HTERT RPE-1 (cell line): ENCODE results near the gene SP3.
"Not testable (repeated sequence)": the region's sequence is repeated elsewhere in the genome, so short reads cannot be mapped to it uniquely, and the experiment has no call there.

ENCODE experiments used
- in situ Hi-C: fragments of 300-500 bp; cut with MboI; formaldehyde crosslinking; loops from 4 replicates; pipeline ENCODE4 v1.14.3; 2020; ENCODE audit warnings: low sequenced_read_pairs

Gene SP3

DNA sequence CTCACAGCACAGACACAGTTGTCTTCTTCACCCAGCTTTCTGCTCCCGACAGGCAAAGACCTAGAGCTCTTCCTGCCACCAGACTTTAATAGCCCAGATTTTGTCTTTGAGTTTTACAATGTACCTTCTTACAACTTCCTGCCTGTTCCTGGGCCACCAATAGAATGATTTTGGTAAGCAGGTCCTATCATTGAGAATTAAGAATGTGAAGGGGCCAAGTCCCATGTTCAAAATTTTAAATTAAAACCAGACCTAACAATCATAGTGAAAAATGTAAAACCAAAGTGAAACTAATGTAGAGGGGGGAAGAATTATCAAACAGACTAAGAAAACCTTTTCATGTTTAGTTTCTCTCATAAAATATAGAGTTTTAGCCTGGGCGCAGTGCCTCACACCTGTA, 72.8 kb downstream of the SP3 start:
- in situ Hi-C loops, result no loop called here

DNA sequence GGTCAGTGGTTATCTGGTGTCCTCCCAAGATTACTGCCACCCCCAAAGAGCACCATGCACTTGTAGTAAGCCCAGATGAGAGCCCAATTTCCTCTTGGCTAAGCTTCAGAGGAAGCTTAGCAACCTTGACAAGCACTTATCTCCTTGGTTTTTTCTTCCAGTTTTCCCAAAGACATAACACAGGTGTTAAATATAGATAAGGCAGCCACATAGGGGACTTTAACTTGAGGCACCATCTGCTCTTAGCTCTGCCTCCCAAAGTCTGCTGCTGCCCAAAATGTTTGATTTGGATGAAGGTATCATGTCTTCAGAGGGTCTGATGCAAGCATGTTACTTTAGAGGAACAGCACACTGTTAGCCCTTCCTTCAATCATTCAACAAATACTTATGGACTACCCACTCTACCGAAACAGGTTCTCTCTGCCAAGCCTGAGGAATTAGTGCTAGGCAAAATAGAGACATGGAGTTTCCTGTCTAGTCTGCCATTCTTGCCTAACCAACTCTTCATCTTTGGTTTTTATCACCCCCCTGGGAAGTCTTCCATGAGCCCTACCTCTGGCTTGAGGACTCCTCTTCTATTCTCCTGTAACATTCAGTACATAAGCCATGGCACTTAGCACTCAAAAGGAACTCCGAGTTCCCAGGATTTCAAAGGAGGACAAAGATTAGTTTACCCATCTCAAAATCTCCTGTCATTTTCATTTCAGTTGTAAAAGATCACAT, 73.7 kb downstream of the SP3 start:
- in situ Hi-C loops, result no loop called here

DNA sequence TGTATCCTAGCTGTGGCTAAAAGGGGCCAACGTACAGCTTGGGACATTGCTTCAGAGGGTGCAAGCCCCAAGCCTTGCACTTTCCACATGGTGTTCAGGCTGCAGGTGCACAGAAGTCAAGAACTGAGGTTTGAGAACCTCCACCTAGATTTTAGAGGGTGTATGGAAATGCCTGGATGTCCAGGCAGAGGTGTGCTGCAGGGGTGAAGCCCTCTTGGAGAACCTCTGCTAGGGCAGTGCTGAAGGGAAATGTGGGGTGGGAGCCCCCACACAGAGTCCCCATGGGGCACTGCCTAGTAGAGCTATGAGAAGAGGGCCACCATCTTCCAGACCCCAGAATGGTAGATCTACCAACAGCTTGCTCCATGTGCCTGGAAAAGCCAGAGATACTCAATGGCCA, 75.7 kb downstream of the SP3 start:
- in situ Hi-C loops, result not testable (repeated sequence)

DNA sequence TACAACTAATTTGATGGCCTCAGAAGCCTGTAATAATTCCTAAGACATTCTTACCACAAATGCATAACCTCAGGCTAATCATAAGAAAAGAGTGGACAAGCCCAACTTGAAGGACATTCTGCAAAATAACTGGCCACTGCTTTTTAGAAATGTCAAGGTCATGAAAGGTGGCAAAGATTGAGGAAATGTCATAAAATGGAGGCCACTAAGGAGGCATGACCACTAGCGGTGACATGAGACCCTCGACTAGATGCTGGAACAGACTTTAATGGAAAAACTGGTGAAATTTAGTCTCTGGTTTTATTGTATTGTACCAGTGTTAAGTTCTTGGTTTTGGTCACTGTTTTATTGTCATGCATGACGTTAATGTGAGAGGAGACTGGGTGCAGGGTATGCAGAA, 78.6 kb downstream of the SP3 start:
- in situ Hi-C loops, result no loop called here

DNA sequence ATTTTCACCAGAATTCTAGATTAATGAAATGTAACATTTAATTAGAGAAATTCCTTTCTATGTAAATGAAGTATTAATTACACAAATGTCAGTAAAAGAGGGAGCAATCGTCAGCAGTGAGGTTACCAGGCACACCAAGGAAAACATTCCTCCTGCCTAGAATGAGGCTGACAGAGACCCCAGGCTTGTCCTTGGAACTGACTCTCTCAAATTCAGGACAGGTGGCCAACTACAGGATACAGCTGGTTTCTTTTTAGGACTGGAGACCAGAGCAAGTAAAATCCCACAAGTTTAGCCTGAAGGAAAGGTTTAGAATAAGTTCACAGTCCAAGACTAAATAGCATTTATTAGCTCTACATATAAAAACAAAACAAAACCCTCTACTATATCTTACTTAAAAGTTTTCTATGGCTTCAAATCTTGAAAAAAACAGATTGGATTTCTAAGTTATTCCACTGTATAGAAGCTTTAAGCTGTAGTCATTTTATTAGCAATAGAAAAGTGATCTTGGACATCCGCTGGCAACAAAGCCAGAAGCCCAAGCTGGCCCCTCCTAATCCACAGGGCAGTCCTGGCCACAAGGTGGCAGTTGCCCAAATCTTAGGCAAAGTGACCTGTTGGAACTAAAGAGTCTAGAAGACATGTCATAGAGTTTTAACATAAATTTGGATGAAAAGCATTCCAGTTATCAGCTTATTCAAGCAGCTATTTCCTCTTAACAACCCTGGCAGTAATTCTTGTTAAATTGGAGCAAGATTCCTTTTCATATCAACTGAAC, 81.0 kb downstream of the SP3 start:
- in situ Hi-C loops, result no loop called here

DNA sequence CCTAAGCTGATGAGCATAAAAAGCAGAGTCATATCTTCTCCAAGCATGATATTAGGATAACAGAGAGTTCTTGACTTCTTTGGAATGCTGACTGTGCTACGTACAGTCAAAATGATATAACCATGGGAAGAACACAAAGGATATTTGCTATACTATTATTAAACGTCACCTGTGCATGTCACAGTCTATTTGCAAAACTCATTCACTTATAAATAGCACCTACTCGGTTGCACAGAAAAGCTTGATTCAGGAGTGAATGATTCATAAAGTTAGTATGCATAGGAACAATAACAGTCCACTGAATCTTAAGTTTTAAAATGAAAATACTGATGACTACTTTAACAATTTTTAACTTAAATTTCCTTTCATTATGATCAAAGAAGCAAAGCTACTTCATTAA, 83.3 kb downstream of the SP3 start:
- in situ Hi-C loops, result no loop called here

DNA sequence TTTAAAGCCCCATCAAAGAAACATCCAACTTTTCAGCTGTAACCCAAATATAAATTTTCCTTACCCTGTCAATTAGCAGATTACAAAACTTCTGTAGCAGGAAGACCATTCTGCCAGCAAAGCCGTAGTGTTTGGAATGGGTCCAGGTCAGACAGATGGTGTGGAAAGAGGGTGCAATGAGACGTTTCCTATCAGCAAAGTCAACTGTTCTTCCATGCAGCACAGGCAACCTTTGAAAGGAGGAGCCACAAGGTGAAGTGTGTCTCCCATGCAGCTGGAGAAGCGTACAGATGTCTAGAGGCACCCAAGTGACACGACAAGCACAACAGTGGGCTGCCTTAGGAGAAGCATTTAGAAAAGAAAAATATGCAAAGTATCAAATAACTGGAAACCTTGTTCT, 83.7 kb downstream of the SP3 start:
- in situ Hi-C loops, result no loop called here

DNA sequence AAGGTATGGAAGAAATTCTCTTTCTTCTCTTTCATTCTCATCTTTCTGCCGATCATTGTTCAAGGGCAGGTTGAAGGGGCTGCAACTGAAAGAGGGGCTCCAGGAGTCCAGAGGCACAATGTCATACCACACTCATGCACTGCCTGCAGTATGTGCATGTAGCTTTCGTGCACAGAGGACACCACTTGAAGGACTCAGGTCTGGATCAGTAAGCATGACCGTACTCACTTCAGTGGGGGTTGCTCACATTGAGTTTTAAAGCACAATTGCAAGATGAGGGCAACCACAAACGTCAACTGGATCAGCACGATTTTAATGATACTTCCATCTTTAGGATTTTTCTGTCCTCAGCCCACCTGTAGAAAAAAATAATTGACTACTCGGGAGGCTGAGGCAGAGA, 84.6 kb downstream of the SP3 start:
- in situ Hi-C loops, result no loop called here

DNA sequence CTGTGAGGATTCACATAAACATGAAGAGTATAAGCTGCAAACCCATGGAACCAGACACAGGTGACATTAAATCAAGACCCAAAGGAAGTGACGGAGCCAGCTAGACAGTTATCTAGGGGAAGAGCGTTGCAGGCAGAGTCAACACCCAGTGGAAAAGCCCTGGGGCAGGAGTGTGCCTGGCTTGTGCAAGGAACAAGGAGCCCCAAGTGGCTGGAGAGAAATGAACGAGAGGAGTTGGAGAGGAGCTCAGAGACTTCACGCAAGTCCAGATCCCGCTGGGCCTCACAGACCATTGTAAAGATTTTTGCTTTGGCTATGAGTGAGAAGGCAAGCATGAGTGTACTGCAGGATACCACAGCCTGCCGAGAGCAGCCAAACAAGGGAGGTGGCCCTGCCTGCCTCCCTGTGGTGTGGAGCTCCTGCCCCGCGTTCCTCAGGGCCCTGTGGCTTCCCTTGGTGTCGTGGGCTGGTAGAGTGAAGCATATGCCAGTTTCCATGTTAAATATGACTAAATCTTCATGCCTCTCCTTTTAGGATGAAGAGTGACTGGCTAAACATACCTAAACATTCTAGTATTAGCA, 88.2 kb downstream of the SP3 start:
- in situ Hi-C loops, result no loop called here

DNA sequence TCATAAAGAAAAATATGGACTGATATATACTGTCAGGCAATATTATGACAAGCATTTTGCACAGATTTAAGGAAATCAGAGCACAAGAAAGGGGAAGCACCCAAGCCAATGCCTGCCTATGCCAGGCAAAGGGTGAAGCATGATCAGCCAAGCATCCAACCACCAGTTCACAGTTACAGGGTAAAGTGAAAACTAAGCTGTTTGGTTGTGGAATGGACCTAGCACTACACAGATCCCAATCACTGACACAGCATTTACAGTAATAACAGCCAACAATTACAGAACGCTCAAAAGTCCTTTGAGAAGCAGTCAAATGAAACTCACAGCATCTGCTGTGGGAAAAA, 90.3 kb downstream of the SP3 start:
- in situ Hi-C loops, result no loop called here

DNA sequence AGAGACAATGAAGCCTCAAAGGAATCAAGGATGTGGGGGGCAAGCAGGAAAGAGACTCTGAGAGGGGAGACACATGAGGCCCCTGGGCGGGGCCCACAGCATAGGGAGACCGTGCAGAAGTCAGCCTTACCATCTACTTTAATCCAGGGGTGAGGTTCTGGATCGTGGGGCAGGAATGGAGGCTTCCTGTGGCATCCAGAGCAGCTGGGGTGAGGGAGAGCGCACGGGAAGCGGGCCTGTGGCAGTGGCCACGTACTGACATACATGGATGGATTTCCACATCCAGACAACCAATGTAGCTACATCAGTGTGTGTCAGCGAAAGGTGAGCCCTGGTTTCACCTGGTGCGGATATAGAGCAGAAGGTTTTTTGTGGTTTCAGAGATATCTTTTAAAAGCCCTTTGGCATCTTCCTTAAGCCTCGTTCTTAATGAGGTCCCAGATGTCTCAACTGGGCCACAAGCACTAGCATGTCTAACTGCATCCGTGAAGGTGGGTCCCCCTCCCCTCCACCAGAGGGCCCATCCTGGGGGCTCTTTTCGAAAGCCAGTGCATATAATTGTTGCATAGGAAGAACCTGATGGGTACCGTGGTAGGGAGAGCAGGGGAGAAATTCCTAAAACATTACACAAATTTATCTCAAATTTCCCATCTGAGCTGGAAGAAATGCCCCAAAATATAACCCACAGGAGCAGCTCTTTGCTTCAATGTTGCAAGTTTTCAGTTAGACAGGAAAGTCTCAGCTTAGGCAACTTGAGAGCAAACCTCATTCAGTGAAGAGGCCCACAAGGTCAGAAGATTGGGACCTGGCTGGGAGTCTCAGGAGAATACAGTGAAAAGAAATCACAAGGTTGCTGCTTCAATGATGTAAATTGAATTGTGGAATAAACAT, 90.9 kb downstream of the SP3 start:
- in situ Hi-C loops, result no loop called here

DNA sequence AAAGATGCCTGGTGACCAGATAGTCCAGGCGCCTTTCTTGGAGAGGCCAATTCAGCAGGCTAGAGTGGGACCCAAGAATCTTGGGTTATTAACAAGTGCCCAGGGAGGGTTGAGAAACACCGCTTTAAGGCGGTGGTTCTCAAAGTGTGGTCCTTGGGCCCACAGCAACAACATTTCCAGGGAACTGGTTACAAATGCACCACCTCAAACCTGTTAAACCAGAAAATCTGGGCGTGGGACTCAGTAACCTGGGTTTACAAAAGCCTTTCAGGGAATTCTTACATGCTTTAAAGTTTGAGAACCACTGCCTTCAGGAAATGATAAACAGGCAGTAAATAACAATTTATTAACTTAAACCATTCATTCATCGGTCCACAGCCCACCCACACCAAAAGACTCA, 92.5 kb downstream of the SP3 start:
- in situ Hi-C loops, result no loop called here

DNA sequence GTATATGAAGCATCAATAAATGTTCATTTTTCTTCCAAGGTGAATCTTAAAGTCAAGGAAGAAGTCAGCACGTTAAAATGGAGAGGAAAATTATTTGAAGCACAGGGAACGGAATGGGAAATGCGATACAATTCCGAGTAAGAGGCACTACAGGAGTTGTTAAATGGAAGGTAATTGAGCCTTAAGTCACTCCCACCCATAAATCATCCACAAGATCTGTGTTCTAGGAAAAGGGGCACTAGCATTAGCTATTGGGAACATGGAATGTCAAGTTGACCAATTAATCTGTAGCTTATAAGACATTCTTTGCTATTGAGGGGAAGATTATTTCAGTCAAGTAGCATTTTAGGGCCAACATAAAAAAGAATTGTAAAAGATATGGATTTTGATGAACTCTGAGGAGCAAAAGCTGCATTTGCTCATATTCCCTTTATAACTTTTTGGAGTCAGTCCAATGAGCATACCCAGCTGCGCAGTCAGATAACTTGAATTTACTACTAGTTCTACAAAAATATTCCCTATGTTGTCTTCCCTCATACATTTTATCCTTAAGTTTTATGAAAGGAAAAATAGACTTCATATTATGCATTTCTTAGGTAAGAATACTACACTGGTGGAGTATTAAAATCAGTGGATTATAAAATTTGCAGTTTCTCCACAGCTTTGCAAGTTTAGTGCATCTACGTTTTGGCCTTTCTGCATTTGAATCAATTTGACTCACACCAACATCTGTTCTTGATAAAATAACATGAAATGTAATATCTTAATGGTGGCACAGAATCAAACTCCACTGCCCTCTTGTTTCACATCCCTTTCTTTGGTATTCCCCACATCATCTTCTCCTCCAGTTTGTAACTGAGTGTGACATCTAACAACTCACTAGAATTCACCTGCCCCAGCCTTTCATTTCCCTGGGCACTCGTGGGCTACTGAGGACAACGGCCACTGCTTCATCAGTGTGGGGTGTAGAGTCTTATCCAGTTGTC, 95.6 kb downstream of the SP3 start:
- in situ Hi-C loops, result no loop called here

DNA sequence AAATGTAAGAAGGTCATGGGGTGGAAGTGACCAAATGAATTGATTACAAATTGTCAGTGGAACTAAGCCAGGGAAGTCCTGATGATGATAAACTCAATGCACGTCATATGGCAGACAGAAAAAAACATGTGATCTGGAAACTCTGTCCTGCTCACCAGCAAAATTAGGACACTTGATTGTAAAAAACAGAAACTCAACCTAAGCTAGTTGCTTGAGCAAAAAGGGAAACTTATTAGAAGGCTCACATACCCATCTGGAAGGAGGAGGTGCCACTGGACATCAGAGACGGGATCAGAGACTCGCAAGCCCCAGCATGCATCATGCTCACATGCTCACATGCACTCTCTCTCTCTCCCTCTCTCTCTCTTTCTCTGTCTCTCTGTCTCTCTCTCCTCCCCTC, 96.8 kb downstream of the SP3 start:
- in situ Hi-C loops, result no loop called here

DNA sequence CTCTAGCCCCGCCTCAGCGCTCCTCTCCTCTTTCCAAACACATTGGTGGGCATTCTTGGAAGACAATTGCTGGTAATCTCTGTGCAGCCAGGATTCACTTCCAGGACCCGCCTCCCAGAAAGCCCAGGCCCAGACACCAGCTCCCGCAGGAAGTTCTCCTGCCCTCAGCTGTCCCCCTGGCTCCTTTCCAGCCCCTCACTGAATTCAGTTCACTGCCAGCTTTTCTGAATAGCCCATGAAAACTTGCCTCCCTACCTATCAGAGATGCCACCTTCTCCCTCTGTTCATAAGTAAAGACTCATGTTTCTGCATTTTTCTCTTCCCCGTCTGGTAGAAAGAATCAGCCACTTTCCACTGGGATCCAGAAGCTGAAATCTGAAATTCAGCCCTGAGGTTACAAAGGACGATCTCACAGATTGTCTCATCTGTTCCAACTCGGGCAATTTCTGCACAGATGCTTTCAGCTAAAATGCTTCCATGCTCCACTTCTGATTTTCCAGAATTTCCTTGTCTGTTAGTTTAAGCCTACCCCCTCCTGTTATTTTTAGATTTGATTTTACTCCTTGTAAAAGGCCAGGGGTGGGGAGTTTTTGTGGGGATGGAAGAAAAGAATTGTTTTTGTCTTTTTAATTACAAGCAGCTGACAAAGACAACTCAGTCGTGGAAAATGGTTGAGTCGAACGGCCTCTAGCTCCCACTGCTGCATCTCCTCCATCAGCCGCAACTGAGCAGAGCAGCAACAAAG, 98.1 kb downstream of the SP3 start:
- in situ Hi-C loops, result no loop called here

DNA sequence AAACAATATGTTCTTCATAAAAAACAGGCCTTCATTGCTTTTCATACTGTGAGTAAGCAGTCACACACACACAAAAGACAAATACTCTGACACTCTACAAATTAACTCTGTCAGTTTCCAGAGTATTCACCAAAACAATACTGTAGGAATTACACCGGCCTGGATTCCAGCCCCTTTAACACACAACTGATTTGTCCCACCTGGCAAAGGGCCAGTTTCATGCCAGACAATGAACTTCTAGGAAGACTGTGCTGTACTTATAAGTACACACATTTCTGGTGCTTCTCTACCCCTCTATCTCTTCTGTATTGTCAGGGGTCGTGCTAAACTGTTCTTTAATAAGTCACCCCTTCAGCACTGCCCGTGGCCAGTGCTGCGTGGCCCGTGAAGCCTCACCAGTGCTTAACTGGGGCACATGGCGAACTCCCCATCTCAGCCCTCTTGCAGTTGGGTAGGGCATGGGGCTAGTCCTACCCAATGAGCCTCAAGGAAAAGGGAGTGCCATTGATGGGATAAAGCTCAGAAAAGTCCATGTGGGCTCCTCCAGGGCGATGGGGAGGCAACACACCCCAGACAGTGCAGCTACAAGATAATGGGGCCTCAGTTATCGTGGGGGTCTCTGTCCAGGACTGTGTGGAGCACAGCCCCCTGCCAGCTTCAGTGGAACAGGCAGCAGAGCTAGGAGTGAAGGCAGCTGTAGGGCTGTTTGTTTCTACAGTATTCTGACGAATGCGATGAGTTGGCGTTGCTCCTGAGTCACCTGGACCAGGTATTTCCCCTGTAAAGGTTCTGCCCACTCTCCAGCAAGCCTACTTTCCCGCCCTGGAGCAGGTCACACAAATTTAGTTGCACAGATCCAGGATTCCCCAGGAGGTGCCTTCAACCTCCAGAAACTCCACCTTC, 99.0 kb downstream of the SP3 start:
- in situ Hi-C loops, result no loop called here

DNA sequence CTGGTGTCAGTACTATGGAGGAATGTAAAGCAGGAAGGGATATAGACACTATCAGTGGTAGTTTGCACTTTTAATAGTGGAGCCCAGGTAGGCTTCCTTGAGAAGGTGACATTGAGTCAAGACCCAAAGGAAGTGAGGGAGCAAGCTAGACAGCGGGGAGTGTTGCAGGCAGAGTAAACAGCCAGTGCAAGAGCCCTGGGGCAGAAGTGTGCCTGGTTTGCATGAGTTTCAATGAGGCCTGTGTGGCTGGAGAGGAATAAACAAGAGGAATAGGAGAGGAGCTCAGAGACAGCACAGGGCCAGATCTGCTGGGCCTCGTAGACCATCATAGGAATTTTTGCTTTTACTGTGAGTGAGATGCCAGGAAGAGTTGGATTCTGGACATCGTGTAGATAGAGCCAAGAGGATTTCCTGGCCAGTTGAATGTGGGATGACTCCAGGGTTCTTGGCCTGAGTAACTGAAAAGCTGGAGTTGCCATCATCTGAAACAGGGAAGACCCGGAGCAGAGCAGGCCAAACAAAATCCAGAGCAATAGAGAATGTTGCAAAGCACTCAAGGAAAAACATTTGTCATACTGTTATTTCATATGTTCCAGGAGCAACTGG, 102.5 kb downstream of the SP3 start:
- in situ Hi-C loops, result no loop called here

DNA sequence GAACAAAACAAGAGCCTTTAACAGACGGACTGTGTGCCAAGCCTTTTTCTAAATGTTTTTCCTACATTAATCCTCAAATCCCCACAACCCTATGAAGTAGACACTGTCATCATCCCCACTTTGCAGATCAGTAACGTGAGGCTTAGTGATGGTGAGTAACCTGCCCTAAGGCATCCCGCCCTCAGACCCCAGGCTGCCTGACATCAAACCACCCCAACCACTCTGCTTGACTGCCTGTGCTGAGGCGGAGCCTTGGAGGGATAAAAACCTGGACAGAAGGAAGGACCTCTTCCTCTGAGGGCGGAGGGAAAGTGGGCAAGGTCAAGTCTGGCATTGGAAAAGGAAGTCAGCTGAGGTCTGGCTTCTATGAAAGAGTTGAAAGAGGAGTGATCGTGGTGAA, 104.6 kb downstream of the SP3 start:
- in situ Hi-C loops, result no loop called here
